ENCODE measurements around the gene ABCG4.
A peak's percentile ranks its signal among the peaks of the same experiment; 100 is the strongest.
"Not testable (repeated sequence)": the region's sequence is repeated elsewhere in the genome, so short reads cannot be mapped to it uniquely, and the experiment has no call there.

The ABCG4 gene

GRCh38 chr11:119181677-119182412, 33.0 kb downstream of the ABCG4 start:
- no peak for DNase-seq (ENCODE audit: low read depth, low spot score)

- not testable (repeated sequence) for DNase-seq (ENCODE audit: low read depth, low spot score)
Observed at GRCh38 chr11:119184399-119184798, 35.5 kb downstream of the ABCG4 start.

- DNase-seq (ENCODE audit: low read depth, low spot score): no peak
Observed at GRCh38 chr11:119185981-119186634, 37.3 kb downstream of the ABCG4 start.

GRCh38 chr11:119187123-119187892, 38.5 kb downstream of the ABCG4 start:
- DNase-seq (ENCODE audit: low read depth, low spot score): no peak

- no peak for DNase-seq (ENCODE audit: low read depth, low spot score)
Observed at GRCh38 chr11:119188067-119188466, 39.2 kb downstream of the ABCG4 start.

DNA sequence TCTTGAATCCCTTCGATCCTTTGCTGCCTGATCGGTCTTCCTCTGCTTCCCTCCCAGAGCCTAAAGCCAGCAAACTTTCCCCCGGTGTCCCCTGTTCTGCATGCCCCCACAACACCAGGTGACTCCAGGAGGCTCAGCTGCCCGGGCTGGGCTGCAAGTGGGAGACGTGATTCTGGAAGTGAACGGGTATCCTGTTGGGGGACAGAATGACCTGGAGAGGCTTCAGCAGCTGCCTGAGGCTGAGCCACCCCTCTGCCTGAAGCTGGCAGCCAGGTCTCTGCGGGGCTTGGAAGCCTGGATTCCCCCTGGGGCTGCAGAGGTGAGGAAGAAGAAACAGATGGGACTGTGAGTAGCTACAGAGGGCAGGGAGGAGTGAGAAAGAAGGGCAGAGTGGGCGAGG, 40.0 kb downstream of the ABCG4 start:
- DNase-seq (ENCODE audit: low read depth, low spot score): no peak

- DNase-seq (ENCODE audit: low read depth, low spot score): no peak
Observed at GRCh38 chr11:119189393-119189792, 40.5 kb downstream of the ABCG4 start.

DNA sequence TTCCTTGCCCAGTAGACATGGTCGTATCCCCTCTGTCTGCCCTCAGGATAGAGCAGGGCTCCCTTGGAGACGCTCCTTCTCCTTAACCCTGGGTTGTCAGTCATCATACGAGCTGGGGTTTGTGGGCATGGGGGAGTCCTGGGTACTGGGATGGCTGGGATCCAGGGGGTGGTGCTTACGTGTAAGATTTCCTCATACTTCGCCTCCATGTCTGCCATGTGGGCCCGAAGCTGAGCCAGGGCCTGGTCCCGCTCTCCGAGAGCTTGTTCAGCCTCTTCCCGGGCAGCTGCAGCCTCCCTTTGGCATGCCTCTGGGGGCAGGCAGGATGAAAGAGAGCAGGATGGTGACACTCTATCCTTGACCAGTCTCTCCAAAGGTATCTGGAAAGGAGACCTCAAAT, 41.7 kb downstream of the ABCG4 start:
- DNase-seq (ENCODE audit: low read depth, low spot score): no peak

DNA sequence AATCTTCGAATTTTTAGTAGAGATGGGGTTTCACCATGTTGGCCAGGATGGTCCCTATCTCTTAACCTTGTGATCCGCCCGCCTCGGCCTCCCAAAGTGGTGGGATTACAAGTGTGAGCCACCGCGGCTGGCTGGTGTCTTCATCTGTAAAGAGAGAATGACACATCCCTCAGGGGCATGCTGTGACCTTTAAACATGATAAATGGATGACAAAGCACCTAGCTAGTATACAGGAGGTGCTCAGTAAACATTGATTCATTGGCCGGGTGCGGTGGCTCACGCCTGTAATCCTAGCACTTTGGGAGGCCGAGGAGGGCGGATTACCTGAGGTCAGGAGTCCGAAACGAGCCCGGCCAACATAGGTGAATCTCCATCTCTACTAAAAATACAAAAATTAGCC, 42.4 kb downstream of the ABCG4 start:
- DNase-seq (ENCODE audit: low read depth, low spot score): not testable (repeated sequence)

DNA sequence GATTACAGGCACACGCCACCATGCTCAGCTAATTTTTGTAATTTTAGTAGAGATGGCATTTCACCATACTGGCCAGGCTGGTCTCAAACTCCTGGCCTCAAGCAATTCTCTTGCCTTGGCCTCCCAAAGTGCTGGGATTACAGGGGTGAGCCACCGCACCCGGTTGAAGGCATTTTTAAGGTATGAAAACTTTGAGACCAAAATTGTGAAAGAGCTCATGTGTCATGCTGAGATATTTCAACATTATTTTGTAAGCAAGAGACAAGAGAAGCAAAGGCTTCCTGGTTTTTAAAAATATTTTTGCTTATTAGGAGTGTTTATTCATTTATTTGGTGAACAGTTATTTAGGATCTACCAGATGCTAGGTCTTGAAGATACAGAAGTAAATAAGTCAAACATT, 43.3 kb downstream of the ABCG4 start:
- DNase-seq (ENCODE audit: low read depth, low spot score): no peak

DNA sequence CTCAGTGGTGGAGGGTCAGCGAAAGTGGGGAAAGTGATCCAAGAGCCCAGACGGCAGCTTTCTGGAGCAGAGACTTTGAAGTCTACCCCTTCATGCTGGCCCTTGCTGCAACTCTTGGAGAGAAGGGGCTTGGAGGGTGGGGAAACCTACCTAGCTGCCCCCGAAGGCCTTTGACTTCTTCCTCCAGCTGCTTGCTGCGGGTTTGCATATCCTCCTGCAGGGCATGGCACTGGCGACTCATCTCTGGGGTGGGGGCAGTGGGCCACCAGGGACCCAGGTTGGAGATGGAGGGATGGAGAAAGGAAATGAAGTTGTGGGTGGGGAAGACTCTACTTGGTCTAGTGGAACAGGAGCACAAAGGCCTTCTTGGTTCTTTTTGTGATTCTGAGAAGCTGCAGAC, 44.1 kb downstream of the ABCG4 start:
- no peak for DNase-seq (ENCODE audit: low read depth, low spot score)

GRCh38 chr11:119193626-119194025, 44.8 kb downstream of the ABCG4 start:
- no peak for DNase-seq (ENCODE audit: low read depth, low spot score)

DNA sequence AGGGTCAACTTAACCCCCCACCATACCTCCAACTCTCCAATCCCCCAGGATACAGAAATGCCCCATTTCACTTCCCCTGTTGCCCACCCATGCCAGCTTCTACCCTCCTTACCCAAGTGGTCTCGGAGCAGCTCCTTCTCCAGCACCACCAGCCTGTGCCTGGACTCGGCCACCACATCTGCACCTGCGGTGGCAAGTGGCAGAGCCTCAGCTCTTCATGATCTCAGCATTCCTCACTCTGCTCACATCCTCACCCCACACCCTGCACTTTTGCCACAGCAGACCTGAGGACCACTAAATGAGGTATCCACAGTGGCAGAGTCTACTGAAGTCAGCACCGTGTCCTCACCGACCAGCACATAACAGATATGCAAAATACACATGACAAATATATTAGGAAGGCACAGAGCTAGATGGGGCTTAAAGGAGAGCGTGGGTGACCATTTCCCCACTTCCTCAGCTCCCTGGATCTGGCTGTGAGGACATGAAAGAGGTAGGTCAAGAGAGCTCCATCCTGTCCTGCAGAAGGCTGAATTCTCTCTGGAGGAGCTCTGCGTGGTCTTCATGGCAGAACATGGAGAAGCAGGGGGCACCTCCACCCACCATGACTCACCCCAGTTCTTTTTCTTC, 46.1 kb downstream of the ABCG4 start:
- no peak for DNase-seq (ENCODE audit: low read depth, low spot score)

GRCh38 chr11:119195680-119196079, 46.8 kb downstream of the ABCG4 start:
- DNase-seq (ENCODE audit: low read depth, low spot score): peak; percentile 78

- DNase-seq (ENCODE audit: low read depth, low spot score): peak; percentile 79
Observed at GRCh38 chr11:119196833-119197483, 48.1 kb downstream of the ABCG4 start.

DNA sequence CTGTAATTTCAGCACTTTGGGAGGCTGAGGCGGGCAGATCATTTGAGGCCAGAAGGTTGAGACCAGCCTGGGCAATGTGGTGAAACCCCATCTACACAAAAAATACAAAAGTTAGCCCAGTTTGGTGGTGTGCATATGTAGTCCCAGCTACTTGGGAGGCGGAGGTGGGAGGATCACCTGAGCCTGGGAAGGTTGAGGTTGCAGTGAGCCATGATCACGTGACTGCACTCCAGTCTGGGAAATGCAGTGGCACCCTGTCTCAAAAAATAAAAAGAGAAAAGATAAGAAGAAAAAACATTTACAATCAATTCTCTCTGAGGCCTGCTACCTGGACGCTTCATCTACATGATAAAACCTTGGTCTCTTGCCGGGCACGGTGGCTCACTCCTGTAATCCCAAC, 50.1 kb downstream of the ABCG4 start:
- DNase-seq (ENCODE audit: low read depth, low spot score): no peak

- DNase-seq (ENCODE audit: low read depth, low spot score): not testable (repeated sequence)
Observed at GRCh38 chr11:119201236-119201635, 52.4 kb downstream of the ABCG4 start.

DNA sequence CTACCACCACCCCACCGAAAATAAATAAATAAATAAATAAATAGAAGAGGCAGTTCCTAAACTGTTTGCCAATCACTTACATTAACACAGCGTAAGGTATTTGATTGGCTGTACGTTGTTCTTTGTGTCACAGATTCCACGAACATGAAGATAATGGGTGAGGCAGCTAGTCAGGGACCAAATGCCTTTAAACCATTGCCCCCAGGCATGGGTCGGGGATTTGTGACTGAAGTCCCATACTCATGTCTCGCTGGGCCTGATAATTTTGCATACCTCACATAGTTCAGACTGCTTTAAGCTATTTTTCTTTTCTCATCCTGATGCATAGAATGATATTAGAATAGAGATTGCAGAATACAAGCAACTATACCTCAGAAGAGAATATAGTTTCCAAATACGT, 53.7 kb downstream of the ABCG4 start:
- no peak for DNase-seq (ENCODE audit: low read depth, low spot score)

DNA sequence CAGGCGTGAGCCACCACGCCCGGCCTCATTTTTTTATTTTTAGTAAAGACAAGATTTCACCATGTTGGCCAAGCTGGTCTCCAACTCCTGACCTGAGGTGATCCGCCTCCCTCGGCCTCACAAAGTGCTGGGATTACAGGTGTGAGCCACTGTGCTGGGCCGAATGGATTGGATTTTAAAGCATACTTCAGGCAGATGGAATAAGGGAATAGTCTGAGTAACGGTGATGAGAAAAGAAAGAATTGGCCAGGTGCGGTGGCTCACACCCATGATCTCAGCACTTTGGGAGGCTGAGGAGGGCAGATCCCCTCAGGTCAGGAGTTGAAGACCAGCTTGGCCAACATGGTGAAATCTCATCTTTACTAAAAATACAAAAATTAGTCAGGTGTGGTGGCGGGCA, 55.2 kb downstream of the ABCG4 start:
- DNase-seq (ENCODE audit: low read depth, low spot score): no peak

DNA sequence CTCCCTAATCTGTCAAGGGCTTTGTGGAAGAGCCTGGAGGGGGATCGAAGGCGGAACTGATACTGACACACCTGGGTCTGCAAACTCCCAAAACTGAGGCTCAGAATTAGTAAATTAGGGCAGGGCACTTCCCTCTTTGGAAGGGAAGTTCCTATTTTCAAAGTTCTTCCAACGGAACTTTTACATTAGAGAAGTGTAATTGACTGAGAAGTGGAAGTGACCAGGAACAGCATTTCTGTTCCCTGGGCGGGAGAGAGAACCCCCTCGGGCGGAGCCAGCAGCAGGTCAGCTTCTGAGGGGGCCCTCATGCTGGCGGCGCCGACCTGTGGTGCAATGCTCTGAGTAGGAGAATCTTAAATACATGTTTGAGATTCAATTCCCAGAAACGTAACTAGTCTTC, 56.2 kb downstream of the ABCG4 start:
- peak; percentile 50 for DNase-seq (ENCODE audit: low read depth, low spot score)

All from ELF-1 (cell line).